PC-9 (cell line): ENCODE measurements around the gene TADA3. TPM values are rescaled to one million over a fixed set of nuclear protein-coding genes. Genes with fewer than 3 reads are reported as not detected.

Experiments used
- BruUV-seq: library from RNA; stranded (reverse); fragments of 400-500 nt; replicated peaks from 2 replicates; lab custom pipeline; 2021; lab: Mats Ljungman, UMichigan
- CTCF ChIA-PET: fragments of 300-600 bp; sonication (Branson Sonifier 250); formaldehyde crosslinking; loops from one replicate; lab custom pipeline; 2022; ENCODE audit warnings: antibody characterized with exemption; lab: Charles Lee
- POLR2A ChIA-PET: fragments of 300-600 bp; sonication (Branson Sonifier 250); formaldehyde crosslinking; loops from one replicate; lab custom pipeline; 2022; ENCODE audit warnings: antibody characterized with exemption; ENCODE audit not compliant: unreplicated experiment; lab: Charles Lee
- DNase-seq, 2 experiments: peaks; one replicate each; pipeline versions ENCODE4 v3.0.0 to v3.0.0-alpha.2; 2015 to 2022; ENCODE audit warnings: mixed read lengths in 1 of 2
- H2AFZ ChIP-seq: fragments of 200-600 bp; sonication (generic); 2 replicates; pipeline ENCODE4 v1.8.1; 2017; ENCODE audit warnings: antibody characterized with exemption
- H3F3A ChIP-seq: fragments of 200-600 bp; sonication (generic); 2 replicates; pipeline ENCODE4 v1.8.1; 2017; ENCODE audit warnings: antibody characterized with exemption, mild to moderate bottlenecking, low read depth; ENCODE audit not compliant: insufficient read depth
- H3K27ac ChIP-seq: fragments of 200-600 bp; sonication (generic); 2 replicates; pipeline ENCODE4 v1.6.1; 2016; ENCODE audit warnings: mixed run types
- H3K27me3 ChIP-seq: fragments of 200-600 bp; sonication (generic); 2 replicates; pipeline ENCODE4 v1.6.1; 2016; ENCODE audit warnings: low read depth, mixed run types; ENCODE audit not compliant: insufficient read depth
- H3K36me3 ChIP-seq: fragments of 200-600 bp; sonication (generic); 2 replicates; pipeline ENCODE4 v1.6.1; 2016; ENCODE audit warnings: low read depth, mixed run types
- H3K4me1 ChIP-seq: fragments of 200-600 bp; sonication (generic); replicated peaks from 2 replicates; pipeline ENCODE4 v1.6.1; 2016; ENCODE audit warnings: mixed run types; ENCODE audit not compliant: insufficient read depth
- H3K4me2 ChIP-seq: fragments of 200-600 bp; sonication (generic); 2 replicates; pipeline ENCODE4 v1.6.1; 2017; ENCODE audit warnings: mixed run types
- H3K4me3 ChIP-seq: fragments of 200-600 bp; sonication (generic); 2 replicates; pipeline ENCODE4 v1.6.1; 2016; ENCODE audit warnings: mixed run types
- H3K79me2 ChIP-seq: fragments of 200-600 bp; sonication (generic); 2 replicates; pipeline ENCODE4 v1.6.1; 2017; ENCODE audit warnings: low read depth, mixed run types
- H3K9me2 ChIP-seq: fragments of 200-600 bp; sonication (generic); 2 replicates; pipeline ENCODE4 v1.8.1; 2017; ENCODE audit warnings: mild to moderate bottlenecking; ENCODE audit not compliant: insufficient read depth
- H3K9me3 ChIP-seq: fragments of 200-600 bp; sonication (generic); 2 replicates; pipeline ENCODE4 v1.8.1; 2016; ENCODE audit warnings: low read depth; ENCODE audit not compliant: insufficient read depth
- H4K20me1 ChIP-seq: fragments of 200-600 bp; sonication (generic); 2 replicates; pipeline ENCODE4 v1.8.1; 2017; ENCODE audit not compliant: insufficient read depth
- CTCF ChIP-seq: fragments of 200-600 bp; sonication (generic); conservative IDR thresholded peaks from 2 replicates; pipeline ENCODE4 v1.6.1; 2017; ENCODE audit warnings: mixed run types, antibody characterized with exemption, mild to moderate bottlenecking, moderate library complexity
- EZH2 ChIP-seq: fragments of 200-600 bp; sonication (generic); IDR thresholded peaks from 2 replicates; pipeline ENCODE4 v1.8.0; 2017; ENCODE audit warnings: antibody characterized with exemption, low read depth
- intact Hi-C: fragments of 100-400 bp; cut with micrococcal nuclease; formaldehyde crosslinking; loops from one replicate; pipeline ENCODE4 v1.10.0; 2022; ENCODE audit not compliant: unreplicated experiment
- total RNA-seq: library from RNA; stranded (reverse); gene quantifications from 2 replicates; pipeline ENCODE4 v1.2.3, GENCODE V29; 2021

Gene TADA3
- total RNA-seq, 1 experiment from 2014 or later = 72.4 TPM

GRCh38 chr3:9732080-9732739 lies 60.1 kb downstream of the TADA3 start:
- peaks cover 19% of the 10 kb centered on the region for H3K4me1 ChIP-seq
- H3K36me3 ChIP-seq = peaks cover 12% of the 10 kb centered on the region; the same call in 1 of the 2 replicates
- ChIA-PET CTCF (interaction anchor here (0.6 to 0.7 kb wide), 2 partner anchors 233 to 384 kb away, joined by 3 to 4 read pairs; no protein-coding TSS in a partner anchor), POLR2A (no interaction called here)
- H3K9me3 ChIP-seq = no peaks in the 10 kb centered on the region
- TF ChIP-seq EZH2 (no peak), CTCF (no peak)
- H3K9me2 ChIP-seq = no peaks in the 10 kb centered on the region
- peak overlapping the region; percentile 93 for H3K4me2 ChIP-seq
- H2AFZ ChIP-seq = peak overlapping the region; percentile 94
- no peak for DNase-seq
- no peak overlapping the region for H3K27ac ChIP-seq
- intact Hi-C loops = loop anchor here (5.0 kb wide), 2 partner anchors 60 to 230 kb away; partner anchors contain the start of genes ARPC4 and TADA3
- peaks cover 26% of the 10 kb centered on the region; the same call in 1 of the 2 replicates for H4K20me1 ChIP-seq
- H3K27me3 ChIP-seq = no peaks in the 10 kb centered on the region
- peaks cover 9% of the 10 kb centered on the region; the same call in 1 of the 2 replicates for H3F3A ChIP-seq
- peak overlapping the region; percentile 95 for H3K4me3 ChIP-seq
- no TSS peak for BruUV-seq
- H3K79me2 ChIP-seq = peaks cover 29% of the 10 kb centered on the region

- TF ChIP-seq EZH2 (no peak), CTCF (0 out of 2 replicates have a peak, but pooled peaks have one; percentile 13)
- Histone ChIP-seq H3K79me2 (peaks cover 29% of the 10 kb centered on the region), H4K20me1 (peaks cover 26% of the 10 kb centered on the region; the same call in 1 of the 2 replicates), H3K9me3 (no peaks in the 10 kb centered on the region), H3K9me2 (no peaks in the 10 kb centered on the region), H3K27ac (peak within 1 kb of the TSS; percentile 73), H3K4me2 (peak within 1 kb of the TSS; percentile 93), H3K27me3 (no peaks in the 10 kb centered on the region), H2AFZ (peak within 1 kb of the TSS; percentile 94), H3K4me3 (peak within 1 kb of the TSS; percentile 95), H3K36me3 (peaks cover 9% of the 10 kb centered on the region; the same call in 1 of the 2 replicates), H3F3A (peaks cover 9% of the 10 kb centered on the region; the same call in 1 of the 2 replicates), H3K4me1 (peaks cover 19% of the 10 kb centered on the region)
- BruUV-seq = no TSS peak
- ChIA-PET POLR2A (interaction anchor here (0.6 kb wide), 4 partner anchors 181 to 936 kb away, joined by 3 to 5 read pairs (median 4); no protein-coding TSS in a partner anchor), CTCF (no interaction called here)
- DNase-seq = peak; percentile 91 to 98
- intact Hi-C loops = loop anchor here (1.0 to 5.0 kb wide), 3 partner anchors 18 to 229 kb away; partner anchors contain the start of genes ARPC4, OGG1 and TADA3
Observed at GRCh38 chr3:9731206-9732079, 60.8 kb downstream of the TADA3 start, which contains the start of gene BRPF1. Gene BRPF1 (plus strand): TSS chr3:9731735. CDS start chr3:9734141, 2,406 bp downstream.
